Measurements from ENCODE around the gene SETD1A.

DNA sequence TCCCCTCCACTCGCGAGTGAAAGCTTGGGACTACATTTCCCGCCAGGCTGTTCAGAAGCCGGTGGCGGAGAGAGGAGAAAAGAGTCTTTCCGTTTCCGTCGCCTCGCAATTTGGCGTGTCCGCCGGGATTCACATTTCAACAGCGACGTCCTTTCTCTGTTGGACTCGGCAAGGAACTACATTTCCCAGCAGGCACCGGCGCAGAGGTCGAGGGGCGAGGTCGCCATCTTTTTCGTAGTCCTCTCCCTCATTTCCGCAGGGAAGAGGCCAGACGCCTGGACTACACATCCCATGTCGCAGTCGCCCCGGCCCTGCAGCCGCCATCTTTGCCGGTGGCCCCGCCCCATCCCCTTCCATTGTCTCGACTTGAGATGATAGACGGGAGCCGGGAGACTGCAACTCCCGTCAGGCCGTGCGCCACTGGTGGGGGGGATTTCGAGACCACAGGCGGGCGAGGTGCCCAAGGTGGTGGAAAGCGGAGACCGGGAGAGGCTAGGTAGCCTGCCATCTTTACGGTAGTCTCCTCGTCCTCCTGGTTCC is 35.1 kb upstream of the SETD1A start:
- TF ChIP-seq, protein P1, sequence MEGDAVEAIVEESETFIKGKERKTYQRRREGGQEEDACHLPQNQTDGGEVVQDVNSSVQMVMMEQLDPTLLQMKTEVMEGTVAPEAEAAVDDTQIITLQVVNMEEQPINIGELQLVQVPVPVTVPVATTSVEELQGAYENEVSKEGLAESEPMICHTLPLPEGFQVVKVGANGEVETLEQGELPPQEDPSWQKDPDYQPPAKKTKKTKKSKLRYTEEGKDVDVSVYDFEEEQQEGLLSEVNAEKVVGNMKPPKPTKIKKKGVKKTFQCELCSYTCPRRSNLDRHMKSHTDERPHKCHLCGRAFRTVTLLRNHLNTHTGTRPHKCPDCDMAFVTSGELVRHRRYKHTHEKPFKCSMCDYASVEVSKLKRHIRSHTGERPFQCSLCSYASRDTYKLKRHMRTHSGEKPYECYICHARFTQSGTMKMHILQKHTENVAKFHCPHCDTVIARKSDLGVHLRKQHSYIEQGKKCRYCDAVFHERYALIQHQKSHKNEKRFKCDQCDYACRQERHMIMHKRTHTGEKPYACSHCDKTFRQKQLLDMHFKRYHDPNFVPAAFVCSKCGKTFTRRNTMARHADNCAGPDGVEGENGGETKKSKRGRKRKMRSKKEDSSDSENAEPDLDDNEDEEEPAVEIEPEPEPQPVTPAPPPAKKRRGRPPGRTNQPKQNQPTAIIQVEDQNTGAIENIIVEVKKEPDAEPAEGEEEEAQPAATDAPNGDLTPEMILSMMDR (conservative IDR thresholded peaks at IDR 0.05) = no peak
- no peak for TF ChIP-seq ZFX (IDR thresholded peaks at IDR 0.05)
